GM12878 (cell line): ENCODE results near the gene C1GALT1. TPM values are rescaled to one million over a fixed set of nuclear protein-coding genes. Genes with fewer than 3 reads are reported as not detected.

Experiments
- ATAC-seq: fragments of 200-7000 bp; cut with Tn5 transposase; 3 replicates; pipeline ENCODE4 v1.9.1; 2020; ENCODE audit warnings: mild to moderate bottlenecking, moderate library complexity
- BruUV-seq: library from RNA; stranded (reverse); fragments of 400-500 nt; replicated peaks from 2 replicates; lab custom pipeline; 2021; lab: Mats Ljungman, UMichigan
- CTCF ChIA-PET: fragments of 300-600 bp; sonication (Branson Sonifier 250); formaldehyde crosslinking; extraction: SDS; loops from one replicate; lab custom pipeline; 2021; ENCODE audit warnings: inconsistent platforms; lab: Yijun Ruan, JAX
- POLR2A ChIA-PET: fragments of 350-600 bp; formaldehyde crosslinking; extraction: SDS; loops from one replicate; lab custom pipeline; 2021; ENCODE audit warnings: inconsistent platforms; lab: Charles Lee
- RAD21 ChIA-PET: fragments of 300-600 bp; sonication (Branson Sonifier 250); formaldehyde crosslinking; loops from one replicate; lab custom pipeline; 2023; ENCODE audit warnings: antibody characterized with exemption; ENCODE audit not compliant: unreplicated experiment; lab: Charles Lee
- SMC1A ChIA-PET: fragments of 300-600 bp; sonication (Branson Sonifier 250); formaldehyde crosslinking; loops from one replicate; lab custom pipeline; 2023; ENCODE audit not compliant: unreplicated experiment, uncharacterized antibody; lab: Charles Lee
- DNase-seq: peaks from one replicate; pipeline ENCODE4 v3.0.0-alpha.2; 2011; ENCODE audit warnings: low read depth, low spot score
- FAIRE-seq: peaks from 3 replicates; lab custom pipeline; 2011; peaks lifted over from hg19 to GRCh38; lab: Jason Lieb, UNC
- H2AFZ ChIP-seq: 2 replicates; pipeline ENCODE4 v1.6.0; 2011; ENCODE audit warnings: low read depth, low read length, control low read depth; ENCODE audit not compliant: control insufficient read depth
- H3K27ac ChIP-seq: 2 replicates; pipeline ENCODE4 v1.5.1; 2011; ENCODE audit warnings: control low read depth; ENCODE audit not compliant: control insufficient read depth, insufficient read depth
- H3K27me3 ChIP-seq, 2 experiments: replicated peaks in 1 of 2; 2 replicates each; pipeline versions ENCODE4 v1.6.0 to v1.6.1; 2011; ENCODE audit warnings: low read length in 1 of 2; ENCODE audit not compliant: control insufficient read depth in 2 of 2, insufficient read depth in 2 of 2
- H3K36me3 ChIP-seq, 2 experiments: 2 replicates each; pipeline ENCODE4 v1.5.1; 2011; ENCODE audit warnings: low read length in 1 of 2; ENCODE audit not compliant: control insufficient read depth in 2 of 2, insufficient read depth in 2 of 2
- H3K4me1 ChIP-seq: 2 replicates; pipeline ENCODE4 v1.6.1; 2011; ENCODE audit warnings: mild to moderate bottlenecking, low read length, moderate library complexity, mixed read lengths; ENCODE audit not compliant: control insufficient read depth, insufficient read depth
- H3K4me2 ChIP-seq: 2 replicates; pipeline ENCODE4 v1.6.0; 2011; ENCODE audit warnings: control low read depth; ENCODE audit not compliant: control insufficient read depth, insufficient read depth
- H3K4me3 ChIP-seq: fragments of 200-600 bp; sonication (generic); 2 replicates; pipeline ENCODE4 v1.5.1; 2016
- H3K79me2 ChIP-seq: 2 replicates; pipeline ENCODE4 v1.6.0; 2011; ENCODE audit warnings: low read length; ENCODE audit not compliant: control insufficient read depth, insufficient read depth
- H3K9ac ChIP-seq: 2 replicates; pipeline ENCODE4 v1.8.0; 2011; ENCODE audit warnings: low read length, control low read depth, mixed read lengths; ENCODE audit not compliant: control insufficient read depth, insufficient read depth
- H3K9me3 ChIP-seq: replicated peaks from 3 replicates; pipeline ENCODE4 v1.5.1; 2011; ENCODE audit warnings: mild to moderate bottlenecking, low read length; ENCODE audit not compliant: control insufficient read depth, insufficient read depth
- H4K20me1 ChIP-seq: 2 replicates; pipeline ENCODE4 v1.6.0; 2011; ENCODE audit not compliant: control insufficient read depth, insufficient read depth
- ASH2L ChIP-seq: fragments of 300-600, 200-600 bp; sonication (generic); IDR thresholded peaks from 2 replicates; pipeline ENCODE4 v1.6.1; 2017; ENCODE audit warnings: low read depth, mild to moderate bottlenecking, borderline replicate concordance
- CBFB ChIP-seq: IDR thresholded peaks from 2 replicates; pipeline ENCODE4 v1.6.1; 2016; ENCODE audit warnings: antibody characterized with exemption, low read depth
- CHD2 ChIP-seq: IDR thresholded peaks from 2 replicates; pipeline ENCODE4 v1.6.1; 2011; ENCODE audit warnings: low read depth, low read length, improper control_type of control experiment, borderline replicate concordance
- POLR2AphosphoS2 ChIP-seq: IDR thresholded peaks from 2 replicates; pipeline ENCODE4 v1.6.1; 2011; ENCODE audit warnings: low read depth, mild to moderate bottlenecking, low read length, improper control_type of control experiment, moderate library complexity
- POU2F2 ChIP-seq: IDR thresholded peaks from 3 replicates; pipeline ENCODE4 v1.6.1; 2011; ENCODE audit warnings: low read depth, mild to moderate bottlenecking, low read length, borderline replicate concordance
- SREBF2 ChIP-seq: IDR thresholded peaks from 2 replicates; pipeline ENCODE4 v1.6.1; 2012; ENCODE audit warnings: mild to moderate bottlenecking, low read length
- USF2 ChIP-seq: IDR thresholded peaks from 2 replicates; pipeline ENCODE4 v1.6.1; 2011; ENCODE audit warnings: low read depth, low read length, improper control_type of control experiment, borderline replicate concordance
- ZNF687 ChIP-seq: fragments of 450-650 bp; IDR thresholded peaks from 2 replicates; pipeline ENCODE4 v1.6.1; 2017; ENCODE audit warnings: mild to moderate bottlenecking, moderate library complexity
- ZSCAN29 ChIP-seq: fragments of 450-650 bp; IDR thresholded peaks from 2 replicates; pipeline ENCODE4 v1.6.1; 2017; ENCODE audit warnings: mild to moderate bottlenecking, moderate library complexity
- WGBS: methylation state at CpG from one replicate; pipeline ENCODE4 v1.1.6; 2016; ENCODE audit warnings: low lambda C conversion rate; ENCODE audit not compliant: insufficient replicate concordance, insufficient coverage; ENCODE audit errors: missing lambda C conversion rate; 5-methylcytosine and 5-hydroxymethylcytosine counted together
- in situ Hi-C: fragments of 300-500 bp; cut with MboI; formaldehyde crosslinking; loops from 9 replicates; pipeline ENCODE4 v1.14.3; 2018; ENCODE audit warnings: mixed read lengths
- intact Hi-C: fragments of 100-400 bp; cut with micrococcal nuclease; formaldehyde crosslinking; loops from one replicate; pipeline ENCODE4 v1.14.2; 2022; ENCODE audit not compliant: unreplicated experiment
- polyA plus RNA-seq, 11 experiments: library from polyadenylated mRNA; depleted of rRNA in 4 of 11; unstranded in 6 of 11; stranded (reverse) in 5 of 11; fragments of >200 nt; fragmentation: Nextera tagmentation in 4 of 11; fragmentation: Illumina TruSeq in 1 of 11; extraction: Ambion mirVana in 4 of 11; extraction: Trizol in 1 of 11; gene quantifications; 1 replicate in 1 of 11; 2 replicates in 10 of 11; pipeline versions ENCODE4 v1.2.1 to v1.2.3, GENCODE V29; 2011 to 2016; ENCODE audit warnings: inconsistent platforms in 2 of 11, missing spikeins in 2 of 11, low read depth in 1 of 11
- total RNA-seq, 4 experiments: library from RNA; depleted of rRNA in 3 of 4; stranded (reverse); fragments of >200 nt in 3 of 4; fragmentation: Illumina TruSeq in 1 of 4; extraction: Trizol in 1 of 4; gene quantifications; 2 replicates each; pipeline versions ENCODE4 v1.2.1 to v1.2.3, GENCODE V29; 2013 to 2021

Gene C1GALT1
- total and polyA plus RNA-seq, 10 of the 15 experiments (the other 5 are each of a cell fraction or from before 2014, with no cell fraction given), result 1.6 to 25.0 (median 8.5) TPM

- ATAC-seq, result no peak
- Histone ChIP-seq H3K4me1 (no peaks in the 10 kb centered on the region), H3K79me2 (no peaks in the 10 kb centered on the region), H4K20me1 (no peaks in the 10 kb centered on the region)
- SMC1A ChIA-PET, result interaction anchor here (1.0 kb wide), 1 partner anchor 44 kb away, joined by 4 read pairs; no protein-coding TSS in a partner anchor
- TF ChIP-seq POU2F2 (no peak), POLR2AphosphoS2 (no peak), CHD2 (no peak), ASH2L (no peak), ZSCAN29 (no peak), SREBF2 (no peak), CBFB (no peak), USF2 (no peak), ZNF687 (no peak)
- TF ChIP-seq, all 136 proteins: peak for 0
- intact Hi-C loops (no loop called here), in situ Hi-C loops (no loop called here)
- Histone ChIP-seq H3K27ac (no peak overlapping the region), H3K4me2 (no peak overlapping the region), H3K9me3 (no peaks in the 10 kb centered on the region; the same call in 2 of the 3 replicates), H3K36me3 (no peaks in the 10 kb centered on the region), H2AFZ (no peak overlapping the region), H3K4me3 (no peak overlapping the region), H3K9ac (no peak overlapping the region), H3K27me3 (no peaks in the 10 kb centered on the region)
- CTCF ChIA-PET, result interaction anchor here (0.9 to 1.1 kb wide), 2 partner anchors 41 to 130 kb away, joined by 3 to 4 read pairs; no protein-coding TSS in a partner anchor
- RAD21 ChIA-PET, result no interaction called here
- no peak for FAIRE-seq
- BruUV-seq, result no TSS peak
- no peak for DNase-seq
- POLR2A ChIA-PET, result no interaction called here
- WGBS, result 40% methylated on average over 3 of the region's 3 CpGs
Measured at GRCh38 chr7:7146837-7147236, 35.5 kb upstream of the C1GALT1 start.
